Fibroblast of lung (primary cell): ENCODE results near the gene GOLGA6A. TPM values are rescaled to one million over a fixed set of nuclear protein-coding genes. Genes with fewer than 3 reads are reported as not detected.
"Not testable (repeated sequence)": the region's sequence is repeated elsewhere in the genome, so short reads cannot be mapped to it uniquely, and the experiment has no call there.

Experiments
- DNase-seq, 2 donors: peaks; one replicate each; pipeline versions ENCODE4 v3.0.0 to v3.0.0-alpha.2; 2010; ENCODE audit warnings: low read depth in 2 of 2
- H2AFZ ChIP-seq: 2 replicates; pipeline ENCODE4 v1.5.1; 2012; ENCODE audit warnings: low read length, control low read depth, inconsistent platforms
- H3K27ac ChIP-seq: 2 replicates; pipeline ENCODE4 v1.5.1; 2011; ENCODE audit warnings: low read length, control low read depth; ENCODE audit not compliant: insufficient read depth
- H3K27me3 ChIP-seq: 2 replicates; pipeline ENCODE4 v1.5.1; 2011; ENCODE audit warnings: mild to moderate bottlenecking, low read length; ENCODE audit not compliant: control insufficient read depth, insufficient read depth
- H3K36me3 ChIP-seq: 2 replicates; pipeline ENCODE4 v1.5.1; 2011; ENCODE audit warnings: low read length; ENCODE audit not compliant: control insufficient read depth, insufficient read depth
- H3K4me1 ChIP-seq: 2 replicates; pipeline ENCODE4 v1.5.1; 2011; ENCODE audit warnings: low read length; ENCODE audit not compliant: control insufficient read depth, insufficient read depth; ENCODE audit errors: extremely low read depth
- H3K4me2 ChIP-seq: 2 replicates; pipeline ENCODE4 v1.5.1; 2011; ENCODE audit warnings: low read length, control low read depth; ENCODE audit not compliant: insufficient read depth; ENCODE audit errors: extremely low read depth
- H3K4me3 ChIP-seq, 4 experiments: fragments of 200-600 bp in 1 of 4; sonication (generic) in 1 of 4; replicated peaks in 1 of 4; 2 replicates each; pipeline ENCODE4 v1.5.1; 2011 to 2016; ENCODE audit warnings: low read length in 4 of 4, low read depth in 3 of 4, mild to moderate bottlenecking in 3 of 4, control low read depth in 2 of 4, inconsistent platforms in 1 of 4, mixed read lengths in 1 of 4; ENCODE audit not compliant: insufficient read depth in 1 of 4; ENCODE audit errors: control extremely low read depth in 1 of 4
- H3K79me2 ChIP-seq: 2 replicates; pipeline ENCODE4 v1.5.1; 2012; ENCODE audit warnings: mild to moderate bottlenecking, low read length, inconsistent platforms; ENCODE audit not compliant: control insufficient read depth, insufficient read depth
- H3K9ac ChIP-seq: 2 replicates; pipeline ENCODE4 v1.5.1; 2011; ENCODE audit warnings: mild to moderate bottlenecking, low read length, control low read depth; ENCODE audit not compliant: insufficient read depth
- H3K9me3 ChIP-seq: 2 replicates; pipeline ENCODE4 v1.5.1; 2012; ENCODE audit warnings: low read depth, low read length; ENCODE audit not compliant: control insufficient read depth, insufficient read depth
- H4K20me1 ChIP-seq: 2 replicates; pipeline ENCODE4 v1.5.1; 2011; ENCODE audit warnings: low read length; ENCODE audit not compliant: control insufficient read depth, insufficient read depth; ENCODE audit errors: extremely low read depth
- EZH2 ChIP-seq: IDR thresholded peaks from 2 replicates; pipeline ENCODE4 v1.5.1; 2012; ENCODE audit warnings: low read length, control low read depth, mild to moderate bottlenecking; ENCODE audit errors: missing control alignments
- polyA minus RNA-seq: library from RNA; depleted of rRNA, polyadenylated mRNA; stranded (reverse); fragments of >200 nt; gene quantifications from 2 replicates; pipeline ENCODE4 v1.2.3, GENCODE V29; 2011; ENCODE audit warnings: low replicate concordance
- polyA plus RNA-seq, 2 donors: library from polyadenylated mRNA; depleted of rRNA in 1 of 2; stranded (reverse) in 1 of 2; unstranded in 1 of 2; fragments of >200 nt; gene quantifications; 2 replicates each; pipeline ENCODE4 v1.2.1, GENCODE V29; 2011 to 2012; ENCODE audit warnings: missing spikeins in 1 of 2
- total RNA-seq: library from RNA; depleted of rRNA; stranded (reverse); fragments of >200 nt; gene quantifications from 2 replicates; pipeline ENCODE4 v1.2.1, GENCODE V29; 2014
- TF ChIP-seq, protein P1 (sequence below), 2 donors: IDR thresholded peaks in 1 of 2; conservative IDR thresholded peaks in 1 of 2; 1 replicate in 1 of 2; 2 replicates in 1 of 2; pipeline ENCODE4 v1.5.1; 2011 to 2012; ENCODE audit warnings: low read length in 2 of 2, control low read depth in 1 of 2, inconsistent platforms in 1 of 2, low read depth in 1 of 2, mild to moderate bottlenecking in 1 of 2

GOLGA6A gene, protein sequence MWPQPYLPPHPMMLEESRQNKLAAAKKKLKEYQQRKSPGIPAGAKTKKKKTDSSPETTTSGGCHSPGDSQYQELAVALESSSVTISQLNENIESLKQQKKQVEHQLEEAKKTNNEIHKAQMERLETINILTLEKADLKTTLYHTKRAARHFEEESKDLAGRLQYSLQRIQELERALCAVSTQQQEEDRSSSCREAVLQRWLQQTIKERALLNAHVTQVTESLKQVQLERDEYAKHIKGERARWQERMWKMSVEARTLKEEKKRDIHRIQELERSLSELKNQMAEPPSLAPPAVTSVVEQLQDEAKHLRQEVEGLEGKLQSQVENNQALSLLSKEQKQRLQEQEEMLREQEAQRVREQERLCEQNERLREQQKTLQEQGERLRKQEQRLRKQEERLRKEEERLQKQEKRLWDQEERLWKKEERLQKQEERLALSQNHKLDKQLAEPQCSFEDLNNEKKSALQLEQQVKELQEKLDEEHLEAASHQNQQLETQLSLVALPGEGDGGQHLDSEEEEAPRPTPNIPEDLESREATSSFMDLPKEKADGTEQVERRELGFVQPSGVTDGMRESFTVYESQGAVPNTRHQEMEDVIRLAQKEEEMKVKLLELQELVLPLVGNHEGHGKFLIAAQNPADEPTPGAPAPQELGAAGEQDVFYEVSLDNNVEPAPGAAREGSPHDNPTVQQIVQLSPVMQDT
- total RNA-seq: under 0.01 TPM in 1 of 2 replicates, not detected in the other
- polyA plus RNA-seq: not detected in 2 replicates
- not detected in 2 replicates for polyA plus RNA-seq (2012)
- polyA minus RNA-seq: not detected in 2 replicates

DNA sequence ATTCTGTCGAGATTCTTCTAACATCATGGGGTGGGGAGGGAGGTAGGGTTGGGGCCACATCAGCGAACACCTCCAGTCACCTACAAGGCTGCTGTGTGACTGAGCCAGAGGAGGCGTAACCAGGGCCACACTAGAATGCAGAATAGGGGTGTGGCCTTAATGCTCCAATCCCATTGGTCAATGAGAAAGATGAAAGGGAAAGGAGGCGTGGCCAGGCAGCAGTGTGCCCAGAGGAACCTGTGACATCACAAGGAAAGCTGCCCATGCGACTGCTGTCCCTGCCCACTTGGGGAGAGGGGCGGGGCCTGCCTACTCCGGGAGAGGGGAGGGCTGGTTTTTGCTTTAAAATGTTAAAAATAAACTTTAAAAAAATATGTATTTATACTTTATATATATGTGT lies at the start of gene GOLGA6A:
Gene GOLGA6A, minus strand, starts transcription at position 101 of the 400 bp plus-strand sequence. Its CDS starts 41 bp downstream, at position 60.
- DNase-seq, H4K20me1 ChIP-seq, H3K4me3 ChIP-seq, H3K9me3 ChIP-seq, H3K79me2 ChIP-seq, H3K4me2 ChIP-seq, H3K27ac ChIP-seq, H2AFZ ChIP-seq, H3K27me3 ChIP-seq, H3K9ac ChIP-seq, H3K36me3 ChIP-seq, H3K4me1 ChIP-seq: not testable (repeated sequence)

DNA sequence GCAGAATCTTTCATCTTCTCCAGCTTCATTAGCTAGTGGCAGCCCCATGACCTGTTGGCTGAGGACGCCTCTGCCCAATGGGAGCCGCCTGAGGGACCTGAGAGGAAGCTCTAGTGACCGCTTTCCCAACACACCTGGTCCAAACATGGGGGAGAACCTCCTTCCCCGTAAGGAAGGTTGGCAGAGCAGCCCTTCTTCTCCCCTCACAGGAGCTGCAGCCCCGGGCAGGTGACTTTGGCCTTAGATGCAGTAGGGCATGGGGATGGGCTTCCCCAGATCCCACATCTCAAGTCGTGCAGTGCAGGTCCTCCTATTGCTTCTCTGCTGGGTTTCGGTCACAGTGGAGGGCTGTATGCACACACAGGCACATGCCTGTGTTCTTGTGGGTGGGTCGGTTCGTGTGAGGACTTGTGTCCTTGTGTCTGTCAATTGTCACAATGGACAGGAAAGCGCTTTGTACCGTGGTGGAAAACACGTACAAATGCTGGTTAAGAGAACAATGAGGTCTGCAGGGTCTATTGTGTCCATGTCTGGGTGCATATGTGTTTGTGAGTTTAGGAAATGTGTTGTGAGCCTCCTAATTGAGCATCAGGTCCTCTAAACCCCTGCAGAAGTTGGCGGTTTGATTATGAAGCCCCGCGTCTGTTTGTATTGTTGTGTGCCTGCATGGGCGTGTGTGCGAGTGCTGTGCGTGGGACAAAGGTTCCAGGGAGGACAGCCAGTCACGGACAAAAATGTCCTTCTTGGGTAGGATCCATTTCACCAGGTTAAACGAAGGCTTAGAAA lies 49.5 kb upstream of the GOLGA6A start:
- H3K9ac ChIP-seq: no peak overlapping the region
- H3K27me3 ChIP-seq: peaks cover 76% of the 10 kb centered on the region
- no peaks in the 10 kb centered on the region for H3K79me2 ChIP-seq
- no peaks in the 10 kb centered on the region for H3K9me3 ChIP-seq
- TF ChIP-seq EZH2: peak; percentile 55
- TF ChIP-seq, protein P1, sequence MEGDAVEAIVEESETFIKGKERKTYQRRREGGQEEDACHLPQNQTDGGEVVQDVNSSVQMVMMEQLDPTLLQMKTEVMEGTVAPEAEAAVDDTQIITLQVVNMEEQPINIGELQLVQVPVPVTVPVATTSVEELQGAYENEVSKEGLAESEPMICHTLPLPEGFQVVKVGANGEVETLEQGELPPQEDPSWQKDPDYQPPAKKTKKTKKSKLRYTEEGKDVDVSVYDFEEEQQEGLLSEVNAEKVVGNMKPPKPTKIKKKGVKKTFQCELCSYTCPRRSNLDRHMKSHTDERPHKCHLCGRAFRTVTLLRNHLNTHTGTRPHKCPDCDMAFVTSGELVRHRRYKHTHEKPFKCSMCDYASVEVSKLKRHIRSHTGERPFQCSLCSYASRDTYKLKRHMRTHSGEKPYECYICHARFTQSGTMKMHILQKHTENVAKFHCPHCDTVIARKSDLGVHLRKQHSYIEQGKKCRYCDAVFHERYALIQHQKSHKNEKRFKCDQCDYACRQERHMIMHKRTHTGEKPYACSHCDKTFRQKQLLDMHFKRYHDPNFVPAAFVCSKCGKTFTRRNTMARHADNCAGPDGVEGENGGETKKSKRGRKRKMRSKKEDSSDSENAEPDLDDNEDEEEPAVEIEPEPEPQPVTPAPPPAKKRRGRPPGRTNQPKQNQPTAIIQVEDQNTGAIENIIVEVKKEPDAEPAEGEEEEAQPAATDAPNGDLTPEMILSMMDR (conservative IDR thresholded peaks at IDR 0.05 in 1 of 2, IDR thresholded peaks at IDR 0.05 in 1 of 2; ENCODE audit: low read depth in 1 of 2, low read length in 2 of 2): no peak
- no peaks in the 10 kb centered on the region for H3K36me3 ChIP-seq
- H4K20me1 ChIP-seq: no peaks in the 10 kb centered on the region
- no peaks in the 10 kb centered on the region for H3K4me1 ChIP-seq
- no peak for DNase-seq
- H2AFZ ChIP-seq: no peak overlapping the region
- H3K4me3 ChIP-seq: no peak overlapping the region
- H3K27ac ChIP-seq: no peak overlapping the region
- H3K4me2 ChIP-seq: no peak overlapping the region

DNA sequence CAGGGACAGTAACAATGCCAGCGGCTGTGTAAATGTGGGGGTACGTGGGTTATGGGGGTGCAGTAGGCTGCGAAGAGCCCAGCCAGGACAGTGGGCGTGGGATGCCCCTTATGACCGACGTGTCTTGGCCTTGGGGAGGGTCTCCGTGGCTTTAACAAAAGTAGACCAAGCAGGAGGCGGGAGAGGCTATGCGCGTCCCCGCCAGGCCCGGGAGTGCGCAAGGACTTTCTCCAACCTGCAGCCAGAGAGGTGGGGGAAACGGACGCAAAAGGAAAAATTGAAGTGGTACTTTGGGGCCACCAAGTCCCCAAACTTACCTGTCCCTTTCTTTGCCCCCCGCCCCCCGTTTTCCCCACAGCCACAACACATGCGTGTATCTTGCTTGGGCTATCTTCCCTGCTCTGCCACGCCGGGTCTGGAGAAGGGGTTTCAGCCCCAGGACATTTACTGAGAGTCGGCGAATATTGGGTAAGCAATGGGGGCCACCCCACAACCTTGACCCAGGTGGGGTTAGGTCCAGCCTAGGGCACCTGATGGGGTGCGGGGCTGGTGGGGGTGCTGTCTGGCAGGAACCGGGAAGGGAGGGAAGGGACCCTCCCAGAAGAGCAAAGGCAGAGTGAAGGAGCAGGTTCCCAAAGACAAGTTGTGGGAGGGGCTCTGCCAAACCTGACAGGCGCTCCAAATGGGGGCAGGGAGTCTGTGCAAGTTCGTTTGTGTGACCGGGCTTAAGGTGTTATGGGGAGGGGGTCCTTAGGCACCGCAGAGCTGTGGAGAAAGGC lies 48.7 kb upstream of the GOLGA6A start:
- H4K20me1 ChIP-seq: no peaks in the 10 kb centered on the region
- no peak overlapping the region for H3K4me2 ChIP-seq
- H3K27ac ChIP-seq: no peak overlapping the region
- no peaks in the 10 kb centered on the region for H3K4me1 ChIP-seq
- TF ChIP-seq, protein P1 (conservative IDR thresholded peaks at IDR 0.05 in 1 of 2, IDR thresholded peaks at IDR 0.05 in 1 of 2; ENCODE audit: low read depth in 1 of 2, low read length in 2 of 2): no peak
- TF ChIP-seq EZH2: no peak
- H3K4me3 ChIP-seq: no peak overlapping the region
- no peak for DNase-seq
- H3K36me3 ChIP-seq: no peaks in the 10 kb centered on the region
- peaks cover 77% of the 10 kb centered on the region for H3K27me3 ChIP-seq
- no peak overlapping the region for H3K9ac ChIP-seq
- no peaks in the 10 kb centered on the region for H3K79me2 ChIP-seq
- H3K9me3 ChIP-seq: no peaks in the 10 kb centered on the region
- H2AFZ ChIP-seq: no peak overlapping the region
